H1 (cell line): ENCODE results near the gene RASSF10. TPM values are rescaled to one million over a fixed set of nuclear protein-coding genes. Genes with fewer than 3 reads are reported as not detected.

Experiments used
- CTCF ChIA-PET: fragments of 300-600 bp; sonication (Branson Sonifier 250); formaldehyde crosslinking; loops from one replicate; lab custom pipeline; 2021; ENCODE audit not compliant: partially characterized antibody; lab: Charles Lee
- POLR2A ChIA-PET: fragments of 300-600 bp; sonication (Branson Sonifier 250); formaldehyde crosslinking; loops from one replicate; lab custom pipeline; 2021; ENCODE audit warnings: inconsistent platforms; ENCODE audit not compliant: partially characterized antibody; lab: Charles Lee
- DNase-seq, 2 experiments: peaks; one replicate each; pipeline versions ENCODE4 v3.0.0 to v3.0.0-alpha.2; 2010 to 2022; ENCODE audit warnings: low spot score in 2 of 2, low read depth in 1 of 2, mixed read lengths in 1 of 2
- FAIRE-seq: peaks from 2 replicates; lab custom pipeline; 2011; peaks lifted over from hg19 to GRCh38; lab: Jason Lieb, UNC
- H2AFZ ChIP-seq: 2 replicates; pipeline ENCODE4 v1.8.1; 2012; ENCODE audit warnings: low read length, inconsistent platforms
- H2AK5ac ChIP-seq: 2 replicates; pipeline ENCODE4 v1.6.1; 2013; ENCODE audit warnings: low read depth, low read length
- H2BK120ac ChIP-seq: replicated peaks from 2 replicates; pipeline ENCODE3; 2013; ENCODE audit warnings: low read depth, low read length, inconsistent platforms
- H2BK12ac ChIP-seq: 2 replicates; pipeline ENCODE4 v1.6.1; 2013; ENCODE audit warnings: low read depth, low read length
- H2BK15ac ChIP-seq: 2 replicates; pipeline ENCODE4 v1.6.1; 2013; ENCODE audit warnings: low read length
- H2BK20ac ChIP-seq: 2 replicates; pipeline ENCODE4 v1.6.1; 2013; ENCODE audit warnings: low read length
- H2BK5ac ChIP-seq: 2 replicates; pipeline ENCODE4 v1.6.1; 2013; ENCODE audit warnings: low read depth, low read length
- H3K14ac ChIP-seq: 2 replicates; pipeline ENCODE4 v1.6.1; 2013; ENCODE audit warnings: inconsistent platforms; ENCODE audit not compliant: insufficient read length
- H3K18ac ChIP-seq: 2 replicates; pipeline ENCODE4 v1.6.1; 2013; ENCODE audit warnings: low read length; ENCODE audit errors: extremely low read depth
- H3K23ac ChIP-seq: 2 replicates; pipeline ENCODE4 v1.6.1; 2013; ENCODE audit warnings: inconsistent platforms; ENCODE audit not compliant: insufficient read length
- H3K23me2 ChIP-seq: 2 replicates; pipeline ENCODE4 v1.6.1; 2013; ENCODE audit warnings: low read depth, low read length
- H3K27ac ChIP-seq: 2 replicates; pipeline ENCODE4 v1.6.1; 2011; ENCODE audit warnings: low read depth, low read length, inconsistent platforms
- H3K27me3 ChIP-seq, 4 experiments: replicated peaks in 1 of 4; 1 replicate in 1 of 4; 2 replicates in 3 of 4; pipeline versions ENCODE4 v1.6.1 to v1.8.1; 2011 to 2013; ENCODE audit warnings: low read length in 3 of 4, mild to moderate bottlenecking in 3 of 4, inconsistent platforms in 2 of 4, mixed read lengths in 2 of 4, moderate library complexity in 1 of 4; ENCODE audit not compliant: control insufficient read depth in 3 of 4, insufficient read depth in 3 of 4; ENCODE audit errors: extremely low read depth in 1 of 4
- H3K36me3 ChIP-seq, 4 experiments: 2 replicates each; pipeline versions ENCODE4 v1.6.1 to v1.8.1; 2011 to 2013; ENCODE audit warnings: mild to moderate bottlenecking in 4 of 4, low read length in 3 of 4, moderate library complexity in 2 of 4, control low read depth in 1 of 4, inconsistent platforms in 1 of 4; ENCODE audit not compliant: insufficient read depth in 4 of 4, control insufficient read depth in 2 of 4
- H3K4ac ChIP-seq: replicated peaks from 2 replicates; pipeline ENCODE3; 2013; ENCODE audit warnings: low read length, low read depth, mixed read lengths, inconsistent platforms; ENCODE audit not compliant: insufficient read length
- H3K4me1 ChIP-seq, 4 experiments: replicated peaks in 1 of 4; 1 replicate in 1 of 4; 2 replicates in 3 of 4; pipeline versions ENCODE4 v1.6.1 to v1.8.1; 2011 to 2013; ENCODE audit warnings: low read length in 3 of 4, inconsistent platforms in 2 of 4, mixed read lengths in 1 of 4; ENCODE audit not compliant: insufficient read depth in 4 of 4, control insufficient read depth in 3 of 4
- H3K4me2 ChIP-seq, 2 experiments: 2 replicates each; pipeline versions ENCODE4 v1.6.1 to v1.8.1; 2011 to 2013; ENCODE audit warnings: low read depth in 2 of 2, low read length in 2 of 2, control low read depth in 1 of 2, inconsistent platforms in 1 of 2, mild to moderate bottlenecking in 1 of 2; ENCODE audit not compliant: insufficient read depth in 1 of 2
- H3K4me3 ChIP-seq, 4 experiments: fragments of 200-600, 300-600 bp in 1 of 4; sonication (generic), shearing (Covaris generic), sonication (Bioruptor Twin) in 1 of 4; 2 replicates each; pipeline versions ENCODE4 v1.5.1 to v1.8.1; 2011 to 2016; ENCODE audit warnings: low read length in 4 of 4, low read depth in 3 of 4, control low read depth in 2 of 4, inconsistent platforms in 2 of 4, mild to moderate bottlenecking in 2 of 4, mixed read lengths in 1 of 4, moderate library complexity in 1 of 4; ENCODE audit not compliant: insufficient read depth in 2 of 4; ENCODE audit errors: extremely low read depth in 1 of 4
- H3K56ac ChIP-seq: replicated peaks from 2 replicates; pipeline ENCODE3; 2013; ENCODE audit warnings: low read depth, mild to moderate bottlenecking, mixed read lengths, low read length, inconsistent platforms; ENCODE audit not compliant: insufficient read length
- H3K79me1 ChIP-seq: 2 replicates; pipeline ENCODE4 v1.6.1; 2013; ENCODE audit warnings: low read depth, low read length, control low read depth
- H3K79me2 ChIP-seq, 2 experiments: 2 replicates each; pipeline versions ENCODE4 v1.6.1 to v1.8.1; 2012 to 2013; ENCODE audit warnings: low read length in 2 of 2, mild to moderate bottlenecking in 2 of 2, inconsistent platforms in 1 of 2; ENCODE audit not compliant: insufficient read depth in 2 of 2, control insufficient read depth in 1 of 2
- H3K9ac ChIP-seq, 4 experiments: replicated peaks in 1 of 4; 1 replicate in 1 of 4; 2 replicates in 3 of 4; pipeline versions ENCODE4 v1.6.1 to v1.8.1; 2011 to 2013; ENCODE audit warnings: low read depth in 3 of 4, low read length in 3 of 4, control low read depth in 2 of 4, mild to moderate bottlenecking in 2 of 4, moderate library complexity in 2 of 4, inconsistent platforms in 1 of 4; ENCODE audit errors: extremely low read depth in 1 of 4
- H3K9me3 ChIP-seq, 2 experiments: 2 replicates each; pipeline versions ENCODE4 v1.6.1 to v1.8.1; 2012 to 2013; ENCODE audit warnings: mild to moderate bottlenecking in 2 of 2, moderate library complexity in 2 of 2, control low read depth in 1 of 2, inconsistent platforms in 1 of 2, low read depth in 1 of 2, low read length in 1 of 2, mixed read lengths in 1 of 2; ENCODE audit not compliant: insufficient read depth in 2 of 2
- H4K20me1 ChIP-seq, 2 experiments: replicated peaks in 1 of 2; 2 replicates each; pipeline versions ENCODE3 to v1.8.1; 2011 to 2013; ENCODE audit warnings: inconsistent platforms in 2 of 2, low read length in 2 of 2, mild to moderate bottlenecking in 1 of 2; ENCODE audit not compliant: insufficient read depth in 2 of 2, control insufficient read depth in 1 of 2
- H4K5ac ChIP-seq: 2 replicates; pipeline ENCODE4 v1.6.1; 2013; ENCODE audit warnings: low read length, low read depth, mixed read lengths, inconsistent platforms; ENCODE audit not compliant: insufficient read length
- H4K8ac ChIP-seq: 2 replicates; pipeline ENCODE4 v1.8.0; 2013; ENCODE audit warnings: mild to moderate bottlenecking, moderate library complexity, low read length, inconsistent platforms; ENCODE audit not compliant: insufficient read depth; ENCODE audit errors: extremely low read depth
- H4K91ac ChIP-seq: replicated peaks from 2 replicates; pipeline ENCODE3; 2013; ENCODE audit warnings: low read length, mixed read lengths, inconsistent platforms; ENCODE audit not compliant: insufficient read length
- EGR1 ChIP-seq: IDR thresholded peaks from 2 replicates; pipeline ENCODE4 v1.6.1; 2011; ENCODE audit warnings: low read depth, low read length, borderline replicate concordance
- GTF2F1 ChIP-seq: IDR thresholded peaks from 2 replicates; pipeline ENCODE4 v1.6.1; 2012; ENCODE audit warnings: low read depth, low read length, improper control_type of control experiment, borderline replicate concordance
- SIX5 ChIP-seq: IDR thresholded peaks from 2 replicates; pipeline ENCODE4 v1.6.1; 2011; ENCODE audit warnings: mild to moderate bottlenecking, low read depth, low read length
- TAF1 ChIP-seq: IDR thresholded peaks from 2 replicates; pipeline ENCODE4 v1.6.1; 2011; ENCODE audit warnings: mild to moderate bottlenecking, low read depth, low read length
- TEAD4 ChIP-seq: IDR thresholded peaks from 2 replicates; pipeline ENCODE4 v1.6.1; 2012; ENCODE audit warnings: low read depth, low read length, inconsistent platforms, mixed read lengths
- WGBS, 2 experiments: shearing (Covaris generic) in 1 of 2; methylation state at CpG; one replicate each; pipeline versions ENCODE4 v1.1.6 to v1.1.7; 2013 to 2015; ENCODE audit warnings: low lambda C conversion rate in 2 of 2, mixed read lengths in 2 of 2, inconsistent platforms in 1 of 2, low coverage in 1 of 2, missing lambda C conversion rate in 1 of 2; ENCODE audit not compliant: insufficient replicate concordance in 2 of 2, insufficient coverage in 1 of 2, insufficient read length in 1 of 2; ENCODE audit errors: extremely low coverage in 1 of 2, missing lambda C conversion rate in 1 of 2; 5-methylcytosine and 5-hydroxymethylcytosine counted together
- polyA plus RNA-seq, 7 experiments: library from polyadenylated mRNA; depleted of rRNA in 3 of 7; stranded (reverse) in 5 of 7; unstranded in 2 of 7; fragments of >200 nt in 5 of 7; fragments of 200-250 nt in 2 of 7; gene quantifications; 1 replicate in 5 of 7; 2 replicates in 1 of 7; 4 replicates in 1 of 7; pipeline versions ENCODE4 v1.2.1 to v1.2.3, GENCODE V29; 2011 to 2013; ENCODE audit warnings: missing spikeins in 2 of 7, mixed read lengths in 2 of 7
- total RNA-seq: library from RNA; stranded (reverse); fragmentation: NEBNext Ultra II Directional; extraction: Animal tissue kit (Norgen Biotek cat#: 25700); gene quantifications from 2 replicates; pipeline ENCODE4 v1.2.1, GENCODE V29; 2021

RASSF10 gene
- total and polyA plus RNA-seq, 2 of the 8 experiments (the other 6 are each of a cell fraction or from before 2014, with no cell fraction given) = 0.51 to 1.8 TPM

GRCh38 chr11:12966002-12966401 is 43.1 kb upstream of the RASSF10 start:
- Histone ChIP-seq H3K18ac (no peak overlapping the region), H3K4ac (no peak overlapping the region), H3K27me3 (no peaks in the 10 kb centered on the region), H4K91ac (no peak overlapping the region), H3K27ac (no peak overlapping the region), H3K79me2 (no peaks in the 10 kb centered on the region), H2BK120ac (no peak overlapping the region), H2BK12ac (no peak overlapping the region), H4K5ac (no peak overlapping the region), H3K9ac (no peak overlapping the region), H2BK20ac (no peak overlapping the region), H4K20me1 (no peaks in the 10 kb centered on the region), H4K8ac (no peak overlapping the region), H3K4me3 (no peak overlapping the region), H2AK5ac (no peak overlapping the region), H2BK15ac (no peak overlapping the region), H3K23ac (no peak overlapping the region), H2BK5ac (no peak overlapping the region), H3K9me3 (no peaks in the 10 kb centered on the region), H3K4me2 (no peak overlapping the region), H3K14ac (no peak overlapping the region), H3K4me1 (peaks cover 0 to 2% (median 0%) of the 10 kb centered on the region in 4 experiments; a peak in 1 of 7 replicates), H3K56ac (no peak overlapping the region), H3K79me1 (no peaks in the 10 kb centered on the region), H3K36me3 (no peaks in the 10 kb centered on the region)
- no peak for FAIRE-seq
- WGBS, 2 experiments = 87% methylated on average over 5 of the region's 5 CpGs; no CpG with 5 or more reads in 1 of the 2 experiments
- ChIA-PET CTCF (interaction anchor here (0.7 to 12.5 kb wide), 19 partner anchors 12 to 677 kb away, joined by 3 to 158 read pairs (median 4); partner anchors contain the start of gene RASSF10), POLR2A (no interaction called here)
- no peak for DNase-seq
- TF ChIP-seq GTF2F1 = no peak
- no peak for TF ChIP-seq SIX5
- TF ChIP-seq EGR1 = no peak
- no peak for TF ChIP-seq TEAD4
- TF ChIP-seq TAF1 = no peak
- TF ChIP-seq, all 59 proteins: peak for 0
- H2AFZ ChIP-seq = no peak overlapping the region
- H3K23me2 ChIP-seq = no peaks in the 10 kb centered on the region
